Gastrocnemius medialis (tissue), 4 donors: ENCODE measurements around the gene HRH2. TPM values are rescaled to one million over a fixed set of nuclear protein-coding genes. Genes with fewer than 3 reads are reported as not detected.

Source experiments
- ATAC-seq, 2 donors: fragments of 150-250 bp; one replicate each; pipeline ENCODE4 v1.9.1; 2016
- DNase-seq, 2 donors: peaks; one replicate each; pipeline ENCODE4 v3.0.0-alpha.2; 2019
- H3K27ac ChIP-seq, 4 donors: fragments of 200-600 bp; sonication (generic); 1 replicate in 1 of 4; 2 replicates in 3 of 4; pipeline ENCODE4 v1.5.1; 2016 to 2018; ENCODE audit warnings: mild to moderate bottlenecking in 2 of 4, moderate library complexity in 1 of 4
- H3K27me3 ChIP-seq, 3 donors: fragments of 200-600 bp; sonication (generic) in 2 of 3; 1 replicate in 1 of 3; 2 replicates in 2 of 3; pipeline versions ENCODE4 v1.5.1 to v1.6.0; 2016 to 2019; ENCODE audit warnings: mild to moderate bottlenecking in 1 of 3, moderate library complexity in 1 of 3
- H3K36me3 ChIP-seq, 2 donors: fragments of 200-600 bp; sonication (generic) in 1 of 2; one replicate each; pipeline ENCODE4 v1.5.1; 2017 to 2018
- H3K4me1 ChIP-seq, 2 donors: fragments of 200-600 bp; sonication (generic) in 1 of 2; one replicate each; pipeline ENCODE4 v1.5.1; 2016 to 2017; ENCODE audit warnings: mild to moderate bottlenecking in 2 of 2
- H3K4me3 ChIP-seq, 4 donors: fragments of 200-600 bp; sonication (generic) in 3 of 4; 1 replicate in 1 of 4; 2 replicates in 3 of 4; pipeline ENCODE4 v1.5.1; 2016 to 2019; ENCODE audit warnings: mild to moderate bottlenecking in 2 of 4
- H3K9me3 ChIP-seq, 3 donors: fragments of 200-600 bp; sonication (generic) in 2 of 3; 1 replicate in 1 of 3; 2 replicates in 2 of 3; pipeline ENCODE4 v1.5.1; 2016 to 2019
- CTCF ChIP-seq, 5 experiments: fragments of 450-650 bp in 3 of 5; fragments of 200-600 bp in 2 of 5; sonication (generic) in 2 of 5; IDR thresholded peaks in 4 of 5; conservative IDR thresholded peaks in 1 of 5; 1 replicate in 4 of 5; 2 replicates in 1 of 5; pipeline ENCODE4 v1.5.1; 2016 to 2019; ENCODE audit warnings: antibody characterized with exemption in 5 of 5, mild to moderate bottlenecking in 3 of 5, moderate library complexity in 3 of 5
- POLR2A ChIP-seq, 2 donors: fragments of 450-650 bp; IDR thresholded peaks; one replicate each; pipeline ENCODE4 v1.6.1; 2017; ENCODE audit warnings: antibody characterized with exemption in 2 of 2, mild to moderate bottlenecking in 2 of 2, moderate library complexity in 2 of 2
- in situ Hi-C, 4 donors: fragments of 200-750 bp; cut with MboI; loops; one replicate each; pipeline versions ENCODE4 v1.15.0 to v1.8.0; 2017; ENCODE audit warnings: low sequenced_read_pairs in 4 of 4
- intact Hi-C: fragments of 100-400 bp; cut with DNase I; formaldehyde crosslinking; loops from one replicate; pipeline ENCODE4 v1.15.1; 2023; ENCODE audit warnings: low total_unique reads
- total RNA-seq, 4 donors: library from RNA; depleted of rRNA; stranded (reverse); fragments of >200 nt; gene quantifications; one replicate each; pipeline versions ENCODE4 v1.1.0 to v1.2.3, GENCODE V29; 2016

HRH2 gene
- total RNA-seq, 4 donors from 2014 or later, result 0.44 to 1.6 (median 0.76) TPM

GRCh38 chr5:175731172-175731571 is 73.3 kb downstream of the HRH2 start:
- intact Hi-C loops, result no loop called here

GRCh38 chr5:175731756-175732465 is 74.0 kb downstream of the HRH2 start:
- no peaks in the 10 kb centered on the region for H3K4me1 ChIP-seq
- H3K4me3 ChIP-seq, result no peak overlapping the region
- TF ChIP-seq POLR2A (IDR thresholded peaks at IDR 0.05) (no peak), CTCF (IDR thresholded peaks at IDR 0.05 in 4 of 5, conservative IDR thresholded peaks at IDR 0.05 in 1 of 5) (no peak)
- no peaks in the 10 kb centered on the region for H3K36me3 ChIP-seq
- DNase-seq, result no peak
- peaks cover 6 to 18% (median 15%) of the 10 kb centered on the region in 3 donors for H3K27me3 ChIP-seq
- no peaks in the 10 kb centered on the region for H3K9me3 ChIP-seq
- H3K27ac ChIP-seq, result no peak overlapping the region
- in situ Hi-C loops, result no loop called here
- ATAC-seq, result no peak
- intact Hi-C loops, result no loop called here

More at GRCh38 chr5:175731172-175731571, 73.3 kb downstream of the HRH2 start:
- Histone ChIP-seq H3K4me3 (no peak overlapping the region), H3K9me3 (no peaks in the 10 kb centered on the region), H3K36me3 (no peaks in the 10 kb centered on the region), H3K27me3 (peaks cover 6 to 18% (median 15%) of the 10 kb centered on the region in 3 donors), H3K27ac (no peak overlapping the region), H3K4me1 (no peaks in the 10 kb centered on the region)
- TF ChIP-seq CTCF (IDR thresholded peaks at IDR 0.05 in 4 of 5, conservative IDR thresholded peaks at IDR 0.05 in 1 of 5), result no peak
- no peak for TF ChIP-seq POLR2A (IDR thresholded peaks at IDR 0.05)
- no peak for ATAC-seq
- in situ Hi-C loops, result no loop called here
- no peak for DNase-seq

- intact Hi-C loops, result no loop called here
- no peak for DNase-seq
- ATAC-seq, result no peak
- Histone ChIP-seq H3K27ac (no peak overlapping the region), H3K4me3 (no peak overlapping the region), H3K9me3 (no peaks in the 10 kb centered on the region), H3K36me3 (no peaks in the 10 kb centered on the region), H3K27me3 (peaks cover 6 to 19% (median 15%) of the 10 kb centered on the region in 3 donors), H3K4me1 (no peaks in the 10 kb centered on the region)
- in situ Hi-C loops, result no loop called here
- TF ChIP-seq POLR2A (IDR thresholded peaks at IDR 0.05), result no peak
- no peak for TF ChIP-seq CTCF (IDR thresholded peaks at IDR 0.05 in 4 of 5, conservative IDR thresholded peaks at IDR 0.05 in 1 of 5)
These were observed 75.1 kb downstream of the HRH2 start for GRCh38 chr5:175733017-175733416.

GRCh38 chr5:175734016-175734415 is 76.1 kb downstream of the HRH2 start:
- Histone ChIP-seq H3K27ac (no peak overlapping the region), H3K27me3 (peaks cover 0 to 11% (median 6%) of the 10 kb centered on the region in 3 donors), H3K4me1 (no peaks in the 10 kb centered on the region), H3K36me3 (no peaks in the 10 kb centered on the region), H3K4me3 (no peak overlapping the region), H3K9me3 (no peaks in the 10 kb centered on the region)
- no peak for ATAC-seq
- intact Hi-C loops, result no loop called here
- DNase-seq, result no peak
- TF ChIP-seq CTCF (IDR thresholded peaks at IDR 0.05 in 4 of 5, conservative IDR thresholded peaks at IDR 0.05 in 1 of 5), result no peak
- TF ChIP-seq POLR2A (IDR thresholded peaks at IDR 0.05), result no peak
- in situ Hi-C loops, result no loop called here
